HepG2 (cell line): ENCODE results near the gene XXYLT1. TPM values are rescaled to one million over a fixed set of nuclear protein-coding genes. Genes with fewer than 3 reads are reported as not detected.

ENCODE experiments used
- MTA1 ChIP-seq: sonication (generic); formaldehyde crosslinking; IDR thresholded peaks from 2 replicates; pipeline ENCODE4 v1.4.0; 2020; ENCODE audit warnings: missing genetic modification reagents, mild to moderate bottlenecking, borderline replicate concordance
- NBN ChIP-seq: fragments of 450-650 bp; conservative IDR thresholded peaks from 2 replicates; pipeline ENCODE4 v1.6.1; 2017
- NR2F6 ChIP-seq, 2 experiments: IDR thresholded peaks; 2 replicates each; pipeline ENCODE4 v1.6.1; 2016; ENCODE audit warnings: antibody characterized with exemption in 1 of 2, mild to moderate bottlenecking in 1 of 2
- POLR2AphosphoS2 ChIP-seq: IDR thresholded peaks from 2 replicates; pipeline ENCODE4 v1.6.1; 2011; ENCODE audit warnings: low read depth, low read length, improper control_type of control experiment
- SRSF4 ChIP-seq: fragments of 200-400 bp; formaldehyde crosslinking; IDR thresholded peaks from one replicate; pipeline ENCODE4 v1.6.1; 2018; ENCODE audit warnings: mild to moderate bottlenecking, low read depth, low read length, moderate library complexity; ENCODE audit not compliant: poor library complexity, severe bottlenecking
- TAF15 ChIP-seq: fragments of 200-400 bp; formaldehyde crosslinking; IDR thresholded peaks from one replicate; pipeline ENCODE4 v1.6.1; 2018; ENCODE audit warnings: mild to moderate bottlenecking, low read depth, low read length; ENCODE audit not compliant: poor library complexity, severe bottlenecking
- TBL1XR1 ChIP-seq: fragments of 150-350 bp; IDR thresholded peaks from 2 replicates; pipeline ENCODE4 v1.6.1; 2014; ENCODE audit warnings: borderline replicate concordance, low read length; ENCODE audit not compliant: partially characterized antibody
- ZFX ChIP-seq: sonication (generic); formaldehyde crosslinking; IDR thresholded peaks from 2 replicates; pipeline ENCODE4 v1.4.0; 2020; ENCODE audit warnings: mild to moderate bottlenecking, low read depth, missing genetic modification reagents, moderate library complexity
- ZNF263 ChIP-seq: sonication (generic); formaldehyde crosslinking; IDR thresholded peaks from 2 replicates; pipeline ENCODE4 v1.4.0; 2020; ENCODE audit warnings: missing genetic modification reagents
- ZNF883 ChIP-seq: sonication (generic); formaldehyde crosslinking; IDR thresholded peaks from 2 replicates; pipeline ENCODE4 v1.5.1; 2020; ENCODE audit warnings: mild to moderate bottlenecking, missing genetic modification reagents; ENCODE audit errors: not compliant biosample characterization
- polyA plus RNA-seq, 8 experiments: library from polyadenylated mRNA; depleted of rRNA in 3 of 8; stranded (reverse) in 7 of 8; unstranded in 1 of 8; fragments of >200 nt; fragmentation: Illumina TruSeq in 4 of 8; extraction: Trizol in 4 of 8; gene quantifications; 2 replicates each; pipeline versions ENCODE4 v1.2.1 to v1.2.3, GENCODE V29; 2011 to 2016; ENCODE audit warnings: low read depth in 4 of 8, missing spikeins in 1 of 8, mixed read lengths in 1 of 8; ENCODE audit not compliant: insufficient read depth in 1 of 8
- total RNA-seq, 5 experiments: library from RNA; depleted of rRNA; stranded (reverse); fragments of >200 nt; fragmentation: Illumina TruSeq; extraction: Trizol; gene quantifications; 2 replicates each; pipeline ENCODE4 v1.2.3, GENCODE V29; 2016; ENCODE audit warnings: low read depth in 1 of 5
- TF ChIP-seq, protein P1 (sequence below): sonication (generic); formaldehyde crosslinking; IDR thresholded peaks from 2 replicates; pipeline ENCODE4 v1.4.0; 2020; ENCODE audit warnings: missing genetic modification reagents; ENCODE audit errors: not compliant biosample characterization
- TF ChIP-seq, protein P2 (sequence below): IDR thresholded peaks from 2 replicates; pipeline ENCODE4 v1.6.1; 2016; ENCODE audit warnings: missing biosample characterization, missing genetic modification reagents, low read depth
- TF ChIP-seq, protein P3 (sequence below): sonication (generic); formaldehyde crosslinking; IDR thresholded peaks from 2 replicates; pipeline ENCODE4 v1.5.0; 2020; ENCODE audit warnings: missing genetic modification reagents, mild to moderate bottlenecking, borderline replicate concordance
- TF ChIP-seq, protein P4 (sequence below): sonication (generic); formaldehyde crosslinking; IDR thresholded peaks from 2 replicates; pipeline ENCODE4 v1.5.0; 2020; ENCODE audit warnings: mild to moderate bottlenecking, missing genetic modification reagents
- TF ChIP-seq, protein P5 (sequence below): sonication (generic); formaldehyde crosslinking; IDR thresholded peaks from 2 replicates; pipeline ENCODE4 v1.5.1; 2020; ENCODE audit warnings: missing genetic modification reagents, mild to moderate bottlenecking, borderline replicate concordance
- TF ChIP-seq, protein P6 (sequence below): sonication (generic); formaldehyde crosslinking; IDR thresholded peaks from 2 replicates; pipeline ENCODE4 v1.8.0; 2022; ENCODE audit warnings: missing genetic modification reagents, mild to moderate bottlenecking, borderline replicate concordance
- TF ChIP-seq, protein P7 (sequence below): sonication (generic); formaldehyde crosslinking; IDR thresholded peaks from 2 replicates; pipeline ENCODE4 v1.5.0; 2020; ENCODE audit warnings: missing genetic modification reagents

Gene XXYLT1
- total and polyA plus RNA-seq, 2 of the 13 experiments (the other 11 are each of a cell fraction or from before 2014, with no cell fraction given) = 17.7 to 19.0 TPM

DNA sequence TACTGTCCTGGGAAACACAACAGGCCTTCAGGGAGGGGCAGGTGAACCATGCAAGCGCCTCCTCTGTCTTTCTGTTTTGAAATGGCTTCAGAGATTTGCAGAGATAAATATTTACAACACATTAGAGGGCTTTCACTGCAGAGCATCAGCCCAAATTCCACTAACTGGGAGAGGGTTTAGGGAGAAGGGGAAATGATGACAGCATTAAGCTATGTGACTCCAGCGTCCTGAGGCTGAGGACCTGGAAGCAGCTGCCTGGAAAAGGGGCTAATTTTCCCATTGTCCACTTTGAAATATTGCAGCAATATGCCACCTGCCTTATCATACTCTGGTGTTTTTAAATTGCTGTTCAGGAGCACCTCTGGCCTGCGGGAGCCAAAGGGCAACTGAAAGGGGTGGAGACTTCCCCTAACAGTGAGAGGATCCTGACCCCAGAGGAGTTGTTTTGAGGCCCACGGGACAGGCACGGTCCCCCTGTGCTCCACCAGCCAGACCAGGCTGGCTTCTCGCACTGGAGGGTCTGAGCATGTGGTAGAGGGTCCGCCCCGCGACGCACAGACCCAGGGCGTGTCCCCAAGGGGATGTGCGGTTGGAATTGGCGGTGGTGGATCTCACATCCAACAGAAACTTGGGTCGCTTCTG lies 110.6 kb downstream of the XXYLT1 start (continued):
- TF ChIP-seq MTA1 (CRISPR knock-in tag) (peak; percentile 65; the same call in 1 of the 2 replicates), ZNF263 (CRISPR knock-in tag) (peak; percentile 85), POLR2AphosphoS2 (no peak), NBN (no peak), TBL1XR1 (no peak), ZFX (CRISPR knock-in tag) (peak; percentile 75), NR2F6 (IDR thresholded peaks at IDR 0.05) (peak; percentile 97), NR2F6 (CRISPR knock-in tag; IDR thresholded peaks at IDR 0.05) (peak; percentile 93), ZNF883 (peak; percentile 31), TAF15 (no peak), SRSF4 (no peak)
- TF ChIP-seq, protein P1, sequence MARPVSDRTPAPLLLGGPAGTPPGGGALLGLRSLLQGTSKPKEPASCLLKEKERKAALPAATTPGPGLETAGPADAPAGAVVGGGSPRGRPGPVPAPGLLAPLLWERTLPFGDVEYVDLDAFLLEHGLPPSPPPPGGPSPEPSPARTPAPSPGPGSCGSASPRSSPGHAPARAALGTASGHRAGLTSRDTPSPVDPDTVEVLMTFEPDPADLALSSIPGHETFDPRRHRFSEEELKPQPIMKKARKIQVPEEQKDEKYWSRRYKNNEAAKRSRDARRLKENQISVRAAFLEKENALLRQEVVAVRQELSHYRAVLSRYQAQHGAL (CRISPR knock-in tag) = no peak
- TF ChIP-seq, protein P2, sequence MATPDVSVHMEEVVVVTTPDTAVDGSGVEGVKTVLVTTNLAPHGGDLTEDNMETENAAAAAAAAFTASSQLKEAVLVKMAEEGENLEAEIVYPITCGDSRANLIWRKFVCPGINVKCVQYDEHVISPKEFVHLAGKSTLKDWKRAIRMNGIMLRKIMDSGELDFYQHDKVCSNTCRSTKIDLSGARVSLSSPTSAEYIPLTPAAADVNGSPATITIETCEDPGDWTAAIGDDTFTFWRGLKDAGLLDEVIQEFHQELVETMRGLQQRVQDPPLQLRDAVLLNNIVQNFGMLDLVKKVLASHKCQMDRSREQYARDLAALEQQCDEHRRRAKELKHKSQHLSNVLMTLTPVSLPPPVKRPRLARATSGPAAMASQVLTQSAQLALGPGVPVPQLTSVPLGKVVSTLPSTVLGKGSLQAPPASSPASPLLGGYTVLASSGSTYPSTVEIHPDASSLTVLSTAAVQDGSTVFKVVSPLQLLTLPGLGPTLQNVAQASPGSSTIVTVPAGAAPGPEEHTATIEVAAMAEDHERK = no peak
- TF ChIP-seq, protein P3, sequence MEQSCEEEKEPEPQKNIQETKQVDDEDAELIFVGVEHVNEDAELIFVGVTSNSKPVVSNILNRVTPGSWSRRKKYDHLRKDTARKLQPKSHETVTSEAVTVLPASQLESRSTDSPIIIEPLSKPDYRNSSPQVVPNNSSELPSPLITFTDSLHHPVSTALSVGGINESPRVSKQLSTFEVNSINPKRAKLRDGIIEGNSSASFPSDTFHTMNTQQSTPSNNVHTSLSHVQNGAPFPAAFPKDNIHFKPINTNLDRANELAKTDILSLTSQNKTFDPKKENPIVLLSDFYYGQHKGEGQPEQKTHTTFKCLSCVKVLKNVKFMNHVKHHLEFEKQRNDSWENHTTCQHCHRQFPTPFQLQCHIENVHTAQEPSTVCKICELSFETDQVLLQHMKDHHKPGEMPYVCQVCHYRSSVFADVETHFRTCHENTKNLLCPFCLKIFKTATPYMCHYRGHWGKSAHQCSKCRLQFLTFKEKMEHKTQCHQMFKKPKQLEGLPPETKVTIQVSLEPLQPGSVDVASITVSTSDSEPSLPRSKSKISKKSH (CRISPR knock-in tag) = no peak
- TF ChIP-seq, protein P4, sequence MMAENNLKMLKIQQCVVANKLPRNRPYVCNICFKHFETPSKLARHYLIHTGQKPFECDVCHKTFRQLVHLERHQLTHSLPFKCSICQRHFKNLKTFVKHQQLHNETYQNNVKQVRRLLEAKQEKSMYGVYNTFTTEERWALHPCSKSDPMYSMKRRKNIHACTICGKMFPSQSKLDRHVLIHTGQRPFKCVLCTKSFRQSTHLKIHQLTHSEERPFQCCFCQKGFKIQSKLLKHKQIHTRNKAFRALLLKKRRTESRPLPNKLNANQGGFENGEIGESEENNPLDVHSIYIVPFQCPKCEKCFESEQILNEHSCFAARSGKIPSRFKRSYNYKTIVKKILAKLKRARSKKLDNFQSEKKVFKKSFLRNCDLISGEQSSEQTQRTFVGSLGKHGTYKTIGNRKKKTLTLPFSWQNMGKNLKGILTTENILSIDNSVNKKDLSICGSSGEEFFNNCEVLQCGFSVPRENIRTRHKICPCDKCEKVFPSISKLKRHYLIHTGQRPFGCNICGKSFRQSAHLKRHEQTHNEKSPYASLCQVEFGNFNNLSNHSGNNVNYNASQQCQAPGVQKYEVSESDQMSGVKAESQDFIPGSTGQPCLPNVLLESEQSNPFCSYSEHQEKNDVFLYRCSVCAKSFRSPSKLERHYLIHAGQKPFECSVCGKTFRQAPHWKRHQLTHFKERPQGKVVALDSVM (CRISPR knock-in tag) = peak; percentile 33; the same call in 1 of the 2 replicates
- TF ChIP-seq, protein P5, sequence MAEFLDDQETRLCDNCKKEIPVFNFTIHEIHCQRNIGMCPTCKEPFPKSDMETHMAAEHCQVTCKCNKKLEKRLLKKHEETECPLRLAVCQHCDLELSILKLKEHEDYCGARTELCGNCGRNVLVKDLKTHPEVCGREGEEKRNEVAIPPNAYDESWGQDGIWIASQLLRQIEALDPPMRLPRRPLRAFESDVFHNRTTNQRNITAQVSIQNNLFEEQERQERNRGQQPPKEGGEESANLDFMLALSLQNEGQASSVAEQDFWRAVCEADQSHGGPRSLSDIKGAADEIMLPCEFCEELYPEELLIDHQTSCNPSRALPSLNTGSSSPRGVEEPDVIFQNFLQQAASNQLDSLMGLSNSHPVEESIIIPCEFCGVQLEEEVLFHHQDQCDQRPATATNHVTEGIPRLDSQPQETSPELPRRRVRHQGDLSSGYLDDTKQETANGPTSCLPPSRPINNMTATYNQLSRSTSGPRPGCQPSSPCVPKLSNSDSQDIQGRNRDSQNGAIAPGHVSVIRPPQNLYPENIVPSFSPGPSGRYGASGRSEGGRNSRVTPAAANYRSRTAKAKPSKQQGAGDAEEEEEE = no peak; the same call in 1 of the 2 replicates
- TF ChIP-seq, protein P6, sequence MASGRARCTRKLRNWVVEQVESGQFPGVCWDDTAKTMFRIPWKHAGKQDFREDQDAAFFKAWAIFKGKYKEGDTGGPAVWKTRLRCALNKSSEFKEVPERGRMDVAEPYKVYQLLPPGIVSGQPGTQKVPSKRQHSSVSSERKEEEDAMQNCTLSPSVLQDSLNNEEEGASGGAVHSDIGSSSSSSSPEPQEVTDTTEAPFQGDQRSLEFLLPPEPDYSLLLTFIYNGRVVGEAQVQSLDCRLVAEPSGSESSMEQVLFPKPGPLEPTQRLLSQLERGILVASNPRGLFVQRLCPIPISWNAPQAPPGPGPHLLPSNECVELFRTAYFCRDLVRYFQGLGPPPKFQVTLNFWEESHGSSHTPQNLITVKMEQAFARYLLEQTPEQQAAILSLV (CRISPR knock-in tag) = no peak
- TF ChIP-seq, protein P7, sequence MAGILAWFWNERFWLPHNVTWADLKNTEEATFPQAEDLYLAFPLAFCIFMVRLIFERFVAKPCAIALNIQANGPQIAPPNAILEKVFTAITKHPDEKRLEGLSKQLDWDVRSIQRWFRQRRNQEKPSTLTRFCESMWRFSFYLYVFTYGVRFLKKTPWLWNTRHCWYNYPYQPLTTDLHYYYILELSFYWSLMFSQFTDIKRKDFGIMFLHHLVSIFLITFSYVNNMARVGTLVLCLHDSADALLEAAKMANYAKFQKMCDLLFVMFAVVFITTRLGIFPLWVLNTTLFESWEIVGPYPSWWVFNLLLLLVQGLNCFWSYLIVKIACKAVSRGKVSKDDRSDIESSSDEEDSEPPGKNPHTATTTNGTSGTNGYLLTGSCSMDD (CRISPR knock-in tag) = no peak
